Fibroblast of skin of back (primary cell): ENCODE results near the gene MYPN.

Experiments
- DNase-seq: peaks from one replicate; pipeline ENCODE4 v3.0.0-alpha.2; 2013

Gene MYPN

GRCh38 chr10:68090586-68090985 is 18.7 kb upstream of the MYPN start:
- no peak for DNase-seq

GRCh38 chr10:68092512-68092911 is 16.8 kb upstream of the MYPN start:
- DNase-seq, result peak; percentile 59

GRCh38 chr10:68095153-68095552 is 14.1 kb upstream of the MYPN start:
- peak; percentile 84 for DNase-seq

GRCh38 chr10:68096913-68097516 is 12.3 kb upstream of the MYPN start:
- DNase-seq, result peak; percentile 83

GRCh38 chr10:68099736-68100135 is 9.6 kb upstream of the MYPN start:
- peak; percentile 74 for DNase-seq

- no peak for DNase-seq
Observed at GRCh38 chr10:68101066-68101465, 8.2 kb upstream of the MYPN start.

- no peak for DNase-seq
Observed at GRCh38 chr10:68103261-68103878, 5.9 kb upstream of the MYPN start.

GRCh38 chr10:68103901-68104300 is 5.4 kb upstream of the MYPN start:
- no peak for DNase-seq

GRCh38 chr10:68105820-68106219 is 3.5 kb upstream of the MYPN start:
- peak; percentile 82 for DNase-seq

GRCh38 chr10:68106656-68107055 is 2.6 kb upstream of the MYPN start:
- peak; percentile 97 for DNase-seq

- DNase-seq, result no peak
Observed at GRCh38 chr10:68107651-68108050, 1.6 kb upstream of the MYPN start.

- DNase-seq, result no peak
Observed at GRCh38 chr10:68108051-68108450, 1.2 kb upstream of the MYPN start.

- DNase-seq, result no peak
Observed at GRCh38 chr10:68108653-68109052, 635 bp upstream of the MYPN start.

- peak; percentile 51 for DNase-seq
Observed at GRCh38 chr10:68110027-68110426, 739 bp downstream of the MYPN start.

- DNase-seq, result no peak
Observed at GRCh38 chr10:68111584-68111983, 2.3 kb downstream of the MYPN start.

GRCh38 chr10:68112837-68113236 is 3.5 kb downstream of the MYPN start:
- no peak for DNase-seq

- no peak for DNase-seq
Observed at GRCh38 chr10:68118657-68119056, 9.4 kb downstream of the MYPN start.

GRCh38 chr10:68121020-68121743 is 11.9 kb downstream of the MYPN start:
- no peak for DNase-seq

- DNase-seq, result peak; percentile 55
Observed at GRCh38 chr10:68121852-68122251, 12.6 kb downstream of the MYPN start.

GRCh38 chr10:68124718-68125117 is 15.4 kb downstream of the MYPN start:
- DNase-seq, result no peak

- no peak for DNase-seq
Observed at GRCh38 chr10:68125772-68126171, 16.5 kb downstream of the MYPN start.

GRCh38 chr10:68128015-68128414 is 18.7 kb downstream of the MYPN start:
- no peak for DNase-seq

GRCh38 chr10:68132391-68132790 is 23.1 kb downstream of the MYPN start:
- DNase-seq, result no peak

GRCh38 chr10:68133523-68133922 is 24.2 kb downstream of the MYPN start:
- no peak for DNase-seq
